Neural cell (in vitro differentiated cells): Measurements from ENCODE around the gene FNDC11. TPM values are rescaled to one million over a fixed set of nuclear protein-coding genes. Genes with fewer than 3 reads are reported as not detected.

Source experiments
- H2AFZ ChIP-seq: fragments of 200-600, 300-800 bp; sonication (generic), shearing (Covaris generic); 2 replicates; pipeline ENCODE4 v1.6.0; 2014; ENCODE audit warnings: low read depth, mild to moderate bottlenecking, antibody characterized with exemption, low read length, moderate library complexity
- H3F3A ChIP-seq: fragments of 200-600 bp; shearing (Covaris generic); 2 replicates; pipeline ENCODE4 v1.6.1; 2016; ENCODE audit warnings: mild to moderate bottlenecking, moderate library complexity, mixed read lengths, antibody characterized with exemption, low read length; ENCODE audit not compliant: insufficient read depth, poor library complexity, severe bottlenecking
- H3K27ac ChIP-seq: fragments of 200-600, 300-800 bp; sonication (generic), shearing (Covaris generic); 2 replicates; pipeline ENCODE4 v1.5.1; 2014; ENCODE audit warnings: mild to moderate bottlenecking, low read length, moderate library complexity
- H3K27me3 ChIP-seq: fragments of 300-800, 200-600 bp; sonication (generic), shearing (Covaris generic); 2 replicates; pipeline ENCODE4 v1.6.0; 2014; ENCODE audit warnings: mild to moderate bottlenecking, low read depth, low read length, moderate library complexity; ENCODE audit not compliant: insufficient read depth
- H3K36me3 ChIP-seq: fragments of 300-800, 200-600 bp; sonication (generic), shearing (Covaris generic); 2 replicates; pipeline ENCODE4 v1.5.1; 2014; ENCODE audit warnings: mild to moderate bottlenecking, antibody characterized with exemption, low read length, moderate library complexity; ENCODE audit not compliant: insufficient read depth
- H3K4me2 ChIP-seq: fragments of 300-800, 200-600 bp; sonication (generic), shearing (Covaris generic); 2 replicates; pipeline ENCODE4 v1.6.0; 2014; ENCODE audit warnings: mild to moderate bottlenecking, low read length
- H3K4me3 ChIP-seq: fragments of 300-800, 200-600 bp; sonication (generic), shearing (Covaris generic); 2 replicates; pipeline ENCODE4 v1.5.1; 2014; ENCODE audit warnings: mild to moderate bottlenecking, low read length, moderate library complexity
- H3K79me2 ChIP-seq: fragments of 200-600 bp; shearing (Covaris generic); replicated peaks from 2 replicates; pipeline ENCODE4 v1.6.0; 2014; ENCODE audit warnings: mild to moderate bottlenecking, low read length, moderate library complexity; ENCODE audit not compliant: insufficient read depth
- H3K9ac ChIP-seq: fragments of 300-800, 200-600 bp; sonication (generic), shearing (Covaris generic); 2 replicates; pipeline ENCODE4 v1.6.1; 2016; ENCODE audit warnings: mild to moderate bottlenecking, low read length, mixed read lengths
- H3K9me2 ChIP-seq: fragments of 200-600 bp; shearing (Covaris generic); 2 replicates; pipeline ENCODE4 v1.6.1; 2016; ENCODE audit warnings: mild to moderate bottlenecking, low read length, mixed read lengths; ENCODE audit not compliant: insufficient read depth
- H3K9me3 ChIP-seq: fragments of 200-600, 300-800 bp; sonication (generic), shearing (Covaris generic); 2 replicates; pipeline ENCODE4 v1.6.1; 2016; ENCODE audit warnings: mild to moderate bottlenecking, mixed run types, low read length, moderate library complexity, mixed read lengths
- H4K20me1 ChIP-seq: fragments of 200-600 bp; shearing (Covaris generic); 2 replicates; pipeline ENCODE4 v1.6.1; 2016; ENCODE audit warnings: mild to moderate bottlenecking, mixed run types; ENCODE audit not compliant: insufficient read depth
- EP300 ChIP-seq: fragments of 450-650 bp; conservative IDR thresholded peaks from 2 replicates; pipeline ENCODE4 v1.6.1; 2014; ENCODE audit warnings: antibody characterized with exemption, mild to moderate bottlenecking, moderate library complexity; ENCODE audit not compliant: poor library complexity, severe bottlenecking
- EZH2 ChIP-seq: fragments of 200-600, 300-800 bp; shearing (Covaris generic), sonication (generic); IDR thresholded peaks from 2 replicates; pipeline ENCODE4 v1.6.1; 2014; ENCODE audit warnings: antibody characterized with exemption, low read length, borderline replicate concordance, mild to moderate bottlenecking; ENCODE audit not compliant: insufficient read depth, poor library complexity, severe bottlenecking
- MXI1 ChIP-seq: fragments of 450-650 bp; conservative IDR thresholded peaks from 2 replicates; pipeline ENCODE4 v1.6.1; 2014; ENCODE audit warnings: antibody characterized with exemption, mild to moderate bottlenecking; ENCODE audit not compliant: poor library complexity, severe bottlenecking
- POLR2AphosphoS5 ChIP-seq: IDR thresholded peaks from 2 replicates; pipeline ENCODE4 v1.6.1; 2012
- RAD21 ChIP-seq: fragments of 450-650 bp; conservative IDR thresholded peaks from 2 replicates; pipeline ENCODE4 v1.6.1; 2014; ENCODE audit warnings: antibody characterized with exemption, mild to moderate bottlenecking, moderate library complexity
- SMC3 ChIP-seq: fragments of 450-650 bp; conservative IDR thresholded peaks from 2 replicates; pipeline ENCODE4 v1.6.1; 2014; ENCODE audit warnings: antibody characterized with exemption, mild to moderate bottlenecking, moderate library complexity; ENCODE audit not compliant: poor library complexity
- TAF1 ChIP-seq: IDR thresholded peaks from 2 replicates; pipeline ENCODE4 v1.6.1; 2012; ENCODE audit warnings: low read depth
- polyA plus RNA-seq: library from polyadenylated mRNA; depleted of rRNA; stranded (reverse); fragments of >200 nt; gene quantifications from 2 replicates; pipeline ENCODE4 v1.2.3, GENCODE V29; 2014
- TF ChIP-seq, protein P1 (sequence below): fragments of 450-650 bp; IDR thresholded peaks from 2 replicates; pipeline ENCODE4 v1.5.1; 2014; ENCODE audit warnings: antibody characterized with exemption, mild to moderate bottlenecking, moderate library complexity; ENCODE audit not compliant: poor library complexity, severe bottlenecking
- TF ChIP-seq, protein P2 (sequence below): IDR thresholded peaks from 2 replicates; pipeline ENCODE4 v1.6.1; 2012; ENCODE audit warnings: borderline replicate concordance

Gene FNDC11
- polyA plus RNA-seq, 1 donor from 2014 or later, result 1.9 TPM

DNA sequence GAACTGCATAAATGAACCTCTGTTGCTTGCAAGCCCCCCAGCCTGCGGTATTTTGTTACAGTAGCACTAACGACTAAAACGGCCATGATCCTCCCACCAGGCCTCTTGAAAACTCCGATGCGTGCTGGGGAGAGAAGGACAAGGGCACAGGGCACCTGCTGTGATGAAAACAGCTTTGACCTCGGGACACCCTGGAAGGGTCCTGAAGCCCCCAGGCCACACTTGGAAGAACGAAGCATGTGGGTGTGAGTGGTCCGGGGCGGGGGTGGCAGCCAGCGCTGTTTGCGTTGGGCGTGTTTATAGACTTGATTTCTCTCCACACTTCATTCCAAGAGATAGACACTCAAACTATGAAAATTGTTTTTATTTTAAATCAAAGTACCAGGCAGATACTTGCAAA, 33.3 kb downstream of the FNDC11 start:
- Histone ChIP-seq H3K27me3 (no peaks in the 10 kb centered on the region), H3K9me3 (no peaks in the 10 kb centered on the region), H3K9me2 (no peaks in the 10 kb centered on the region), H3F3A (no peaks in the 10 kb centered on the region), H3K4me3 (no peak overlapping the region), H3K27ac (no peak overlapping the region), H3K79me2 (no peaks in the 10 kb centered on the region), H3K4me2 (no peak overlapping the region), H2AFZ (no peak overlapping the region), H3K36me3 (no peaks in the 10 kb centered on the region), H4K20me1 (no peaks in the 10 kb centered on the region), H3K9ac (no peak overlapping the region)
- TF ChIP-seq SMC3 (no peak), MXI1 (no peak), RAD21 (no peak), POLR2AphosphoS5 (no peak), TAF1 (no peak), EZH2 (no peak), EP300 (no peak)
- TF ChIP-seq, protein P1, sequence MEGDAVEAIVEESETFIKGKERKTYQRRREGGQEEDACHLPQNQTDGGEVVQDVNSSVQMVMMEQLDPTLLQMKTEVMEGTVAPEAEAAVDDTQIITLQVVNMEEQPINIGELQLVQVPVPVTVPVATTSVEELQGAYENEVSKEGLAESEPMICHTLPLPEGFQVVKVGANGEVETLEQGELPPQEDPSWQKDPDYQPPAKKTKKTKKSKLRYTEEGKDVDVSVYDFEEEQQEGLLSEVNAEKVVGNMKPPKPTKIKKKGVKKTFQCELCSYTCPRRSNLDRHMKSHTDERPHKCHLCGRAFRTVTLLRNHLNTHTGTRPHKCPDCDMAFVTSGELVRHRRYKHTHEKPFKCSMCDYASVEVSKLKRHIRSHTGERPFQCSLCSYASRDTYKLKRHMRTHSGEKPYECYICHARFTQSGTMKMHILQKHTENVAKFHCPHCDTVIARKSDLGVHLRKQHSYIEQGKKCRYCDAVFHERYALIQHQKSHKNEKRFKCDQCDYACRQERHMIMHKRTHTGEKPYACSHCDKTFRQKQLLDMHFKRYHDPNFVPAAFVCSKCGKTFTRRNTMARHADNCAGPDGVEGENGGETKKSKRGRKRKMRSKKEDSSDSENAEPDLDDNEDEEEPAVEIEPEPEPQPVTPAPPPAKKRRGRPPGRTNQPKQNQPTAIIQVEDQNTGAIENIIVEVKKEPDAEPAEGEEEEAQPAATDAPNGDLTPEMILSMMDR, result no peak
- TF ChIP-seq, protein P2, sequence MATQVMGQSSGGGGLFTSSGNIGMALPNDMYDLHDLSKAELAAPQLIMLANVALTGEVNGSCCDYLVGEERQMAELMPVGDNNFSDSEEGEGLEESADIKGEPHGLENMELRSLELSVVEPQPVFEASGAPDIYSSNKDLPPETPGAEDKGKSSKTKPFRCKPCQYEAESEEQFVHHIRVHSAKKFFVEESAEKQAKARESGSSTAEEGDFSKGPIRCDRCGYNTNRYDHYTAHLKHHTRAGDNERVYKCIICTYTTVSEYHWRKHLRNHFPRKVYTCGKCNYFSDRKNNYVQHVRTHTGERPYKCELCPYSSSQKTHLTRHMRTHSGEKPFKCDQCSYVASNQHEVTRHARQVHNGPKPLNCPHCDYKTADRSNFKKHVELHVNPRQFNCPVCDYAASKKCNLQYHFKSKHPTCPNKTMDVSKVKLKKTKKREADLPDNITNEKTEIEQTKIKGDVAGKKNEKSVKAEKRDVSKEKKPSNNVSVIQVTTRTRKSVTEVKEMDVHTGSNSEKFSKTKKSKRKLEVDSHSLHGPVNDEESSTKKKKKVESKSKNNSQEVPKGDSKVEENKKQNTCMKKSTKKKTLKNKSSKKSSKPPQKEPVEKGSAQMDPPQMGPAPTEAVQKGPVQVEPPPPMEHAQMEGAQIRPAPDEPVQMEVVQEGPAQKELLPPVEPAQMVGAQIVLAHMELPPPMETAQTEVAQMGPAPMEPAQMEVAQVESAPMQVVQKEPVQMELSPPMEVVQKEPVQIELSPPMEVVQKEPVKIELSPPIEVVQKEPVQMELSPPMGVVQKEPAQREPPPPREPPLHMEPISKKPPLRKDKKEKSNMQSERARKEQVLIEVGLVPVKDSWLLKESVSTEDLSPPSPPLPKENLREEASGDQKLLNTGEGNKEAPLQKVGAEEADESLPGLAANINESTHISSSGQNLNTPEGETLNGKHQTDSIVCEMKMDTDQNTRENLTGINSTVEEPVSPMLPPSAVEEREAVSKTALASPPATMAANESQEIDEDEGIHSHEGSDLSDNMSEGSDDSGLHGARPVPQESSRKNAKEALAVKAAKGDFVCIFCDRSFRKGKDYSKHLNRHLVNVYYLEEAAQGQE, result no peak

DNA sequence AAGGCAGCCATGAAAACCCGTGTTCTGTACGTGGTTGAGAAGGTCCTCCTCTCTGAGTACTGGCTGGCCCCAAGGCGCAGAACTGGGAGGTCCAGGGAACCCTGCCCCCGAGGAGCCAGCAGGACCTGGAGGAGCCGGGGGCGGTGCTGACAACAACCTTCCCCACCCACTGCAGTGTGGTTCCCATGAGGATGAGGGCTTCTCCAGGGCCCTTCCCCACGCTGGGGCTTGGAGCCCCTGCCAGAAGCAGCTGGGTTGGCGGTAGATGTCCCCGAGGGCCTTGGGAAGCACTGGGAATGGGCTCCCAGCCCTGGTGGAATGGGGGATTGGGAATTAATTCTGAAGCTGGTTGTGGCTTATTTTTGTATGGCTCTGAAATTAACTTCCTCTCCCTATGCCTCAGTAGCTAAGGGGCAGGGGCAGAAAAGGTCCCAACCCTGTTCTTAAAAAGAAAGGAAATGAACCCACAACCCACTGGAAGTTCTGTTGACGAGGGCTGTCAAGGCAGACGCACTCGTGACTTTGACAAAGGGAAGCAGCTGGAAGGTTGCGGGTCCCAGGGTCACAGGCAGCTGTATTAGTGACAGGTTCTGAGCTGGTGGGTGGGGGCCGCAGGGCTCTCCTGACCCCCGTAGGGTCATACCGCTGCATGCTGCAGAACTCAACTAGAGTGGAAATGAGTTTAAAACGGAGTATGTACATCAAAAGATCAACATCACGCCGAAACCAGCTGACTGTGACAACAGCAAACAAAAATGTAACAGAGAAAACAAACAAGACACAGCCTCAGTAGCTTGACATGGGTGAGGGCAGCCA, 34.0 kb downstream of the FNDC11 start:
- no peak overlapping the region for H3K9ac ChIP-seq
- H3K9me2 ChIP-seq, result no peaks in the 10 kb centered on the region
- H3K4me2 ChIP-seq, result no peak overlapping the region
- no peak overlapping the region for H2AFZ ChIP-seq
- H3K9me3 ChIP-seq, result no peaks in the 10 kb centered on the region
- no peaks in the 10 kb centered on the region for H3K36me3 ChIP-seq
- no peaks in the 10 kb centered on the region for H4K20me1 ChIP-seq
- H3K27me3 ChIP-seq, result no peaks in the 10 kb centered on the region
- no peaks in the 10 kb centered on the region for H3F3A ChIP-seq
- TF ChIP-seq, protein P1, result no peak
- TF ChIP-seq MXI1, result no peak
- no peaks in the 10 kb centered on the region for H3K79me2 ChIP-seq
- H3K4me3 ChIP-seq, result no peak overlapping the region
- H3K27ac ChIP-seq, result no peak overlapping the region
